Stimulated activated naive CD8-positive, alpha-beta T cell treated with anti-CD3 and anti-CD28 coated beads, Interleukin-15, amount 100 ng/mL, for 72 hours (primary cell): ENCODE data around the gene DLX1.
"Not testable (repeated sequence)": the region's sequence is repeated elsewhere in the genome, so short reads cannot be mapped to it uniquely, and the experiment has no call there.

ENCODE experiments used
- ATAC-seq: fragments of 150-1000 bp; cut with Tn5 transposase; 2 replicates; pipeline ENCODE4 v1.10.0; 2021; ENCODE audit warnings: mild to moderate bottlenecking, moderate library complexity
- DNase-seq, 2 donors: peaks; one replicate each; pipeline ENCODE4 v3.0.0; 2021 to 2022
- H3K27ac Mint-ChIP-seq, 2 donors: one replicate each; pipeline ENCODE4 v1.8.0; 2022; ENCODE audit warnings: mild to moderate bottlenecking in 2 of 2, mixed read lengths in 2 of 2, moderate library complexity in 2 of 2
- H3K27me3 Mint-ChIP-seq: one replicate; pipeline ENCODE4 v1.8.0; 2022; ENCODE audit warnings: mixed read lengths
- H3K4me1 Mint-ChIP-seq: one replicate; pipeline ENCODE4 v1.8.0; 2022; ENCODE audit warnings: mild to moderate bottlenecking, mixed read lengths
- H3K4me3 Mint-ChIP-seq, 2 donors: one replicate each; pipeline ENCODE4 v1.8.0; 2022; ENCODE audit warnings: mild to moderate bottlenecking in 2 of 2, mixed read lengths in 2 of 2, moderate library complexity in 1 of 2
- H3K9me3 Mint-ChIP-seq, 2 donors: one replicate each; pipeline ENCODE4 v1.8.0; 2022; ENCODE audit warnings: mixed read lengths in 2 of 2

DLX1 gene

DNA sequence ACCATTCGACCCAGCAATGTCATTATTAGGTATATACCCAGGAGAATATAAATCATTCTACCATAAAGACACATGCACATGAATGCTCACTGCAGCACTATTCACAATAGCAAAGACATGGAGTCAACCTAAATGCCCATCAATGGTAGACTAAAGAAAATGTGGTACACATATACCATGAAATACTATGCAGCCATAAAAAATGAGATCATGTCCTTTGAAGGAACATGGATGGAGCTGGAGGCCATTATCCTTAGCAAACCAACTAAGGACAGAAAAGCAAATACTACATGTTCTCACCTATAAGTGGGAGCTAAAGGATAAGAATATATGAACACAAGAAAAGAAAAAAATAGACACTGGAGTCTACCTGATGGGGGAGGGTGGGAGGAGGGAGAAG, 53.4 kb downstream of the DLX1 start:
- DNase-seq, H3K27ac Mint-ChIP-seq, H3K9me3 Mint-ChIP-seq, ATAC-seq, H3K4me3 Mint-ChIP-seq, H3K4me1 Mint-ChIP-seq, H3K27me3 Mint-ChIP-seq: not testable (repeated sequence)
